ENCODE measurements around the gene SCUBE1.

DNA sequence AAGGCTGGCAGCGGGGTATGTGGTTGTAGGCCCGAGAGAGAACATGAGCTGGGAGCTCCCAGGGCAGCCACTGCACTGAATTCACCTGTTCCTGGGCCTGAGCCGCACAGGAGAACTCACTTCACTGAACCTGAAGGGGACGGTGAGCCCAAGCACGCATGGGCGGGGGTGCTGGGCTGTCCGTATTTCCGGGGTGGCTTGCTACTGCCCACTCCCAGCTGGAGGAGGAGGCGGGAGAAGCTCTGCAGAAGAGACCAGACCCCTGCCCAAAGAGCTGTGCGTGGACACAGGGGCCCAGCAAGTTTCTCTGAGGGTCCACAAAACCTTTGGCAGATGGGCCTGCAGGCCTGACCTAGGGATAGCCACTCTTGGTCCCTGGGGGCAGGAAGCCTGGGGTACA is 161.1 kb downstream of the SCUBE1 start:
- TF ChIP-seq ARNTL (CRISPR knock-in tag; IDR thresholded peaks at IDR 0.05; ENCODE audit: borderline replicate concordance, low read depth) = no peak
- TF ChIP-seq, protein P1, sequence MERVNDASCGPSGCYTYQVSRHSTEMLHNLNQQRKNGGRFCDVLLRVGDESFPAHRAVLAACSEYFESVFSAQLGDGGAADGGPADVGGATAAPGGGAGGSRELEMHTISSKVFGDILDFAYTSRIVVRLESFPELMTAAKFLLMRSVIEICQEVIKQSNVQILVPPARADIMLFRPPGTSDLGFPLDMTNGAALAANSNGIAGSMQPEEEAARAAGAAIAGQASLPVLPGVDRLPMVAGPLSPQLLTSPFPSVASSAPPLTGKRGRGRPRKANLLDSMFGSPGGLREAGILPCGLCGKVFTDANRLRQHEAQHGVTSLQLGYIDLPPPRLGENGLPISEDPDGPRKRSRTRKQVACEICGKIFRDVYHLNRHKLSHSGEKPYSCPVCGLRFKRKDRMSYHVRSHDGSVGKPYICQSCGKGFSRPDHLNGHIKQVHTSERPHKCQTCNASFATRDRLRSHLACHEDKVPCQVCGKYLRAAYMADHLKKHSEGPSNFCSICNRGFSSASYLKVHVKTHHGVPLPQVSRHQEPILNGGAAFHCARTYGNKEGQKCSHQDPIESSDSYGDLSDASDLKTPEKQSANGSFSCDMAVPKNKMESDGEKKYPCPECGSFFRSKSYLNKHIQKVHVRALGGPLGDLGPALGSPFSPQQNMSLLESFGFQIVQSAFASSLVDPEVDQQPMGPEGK (CRISPR knock-in tag; IDR thresholded peaks at IDR 0.05; ENCODE audit: borderline replicate concordance) = no peak

Measured in SK-N-SH treated with all-trans-retinoic acid at 6 μM for 48 hours (cell line).